COLO668 (cell line): ENCODE results near the gene ATP2C2.
"Not testable (repeated sequence)": the region's sequence is repeated elsewhere in the genome, so short reads cannot be mapped to it uniquely, and the experiment has no call there.

ENCODE experiments used
- DNase-seq: peaks from one replicate; lab custom pipeline; 2025; ENCODE audit not compliant: unreplicated experiment; lab: John Stamatoyannopoulos, UW

The ATP2C2 gene

DNA sequence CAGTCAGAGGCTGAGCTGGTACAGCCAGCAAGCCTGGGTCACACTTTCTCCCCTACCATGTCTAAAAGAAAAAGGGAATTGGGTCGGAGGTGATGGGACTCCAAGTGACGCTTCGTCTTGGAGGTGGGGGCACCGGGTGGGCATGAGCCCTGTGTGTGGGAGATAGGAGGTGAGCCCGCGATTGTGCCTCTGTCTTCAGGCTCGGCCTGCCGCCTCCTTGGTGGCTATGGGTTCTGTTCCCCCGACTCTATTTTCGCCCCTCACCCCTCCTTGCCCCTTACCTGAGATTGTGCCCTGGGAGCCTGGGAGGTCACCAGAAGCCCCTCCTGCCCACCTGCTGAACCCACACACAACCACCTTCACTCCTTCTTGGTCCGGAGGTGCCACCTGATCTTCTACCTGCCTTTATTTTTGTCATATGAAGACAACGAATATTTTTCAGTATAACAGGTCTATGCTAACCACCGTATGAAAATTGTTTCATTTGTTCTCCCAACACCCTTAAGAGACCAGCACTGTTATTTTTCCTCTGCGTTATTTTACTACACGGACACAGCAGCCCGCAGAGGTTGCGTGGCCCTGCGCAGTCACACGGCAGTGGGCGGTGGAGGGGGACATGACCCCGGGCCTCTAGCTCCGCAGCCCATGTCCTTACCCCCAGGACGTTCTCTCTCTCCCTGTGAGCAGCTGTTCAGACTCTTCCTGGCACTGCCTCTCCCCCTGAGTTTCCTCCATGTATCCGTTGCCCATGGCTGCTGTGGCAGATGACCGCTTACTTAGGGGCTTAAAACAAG, 49.9 kb downstream of the ATP2C2 start:
- DNase-seq = no peak

DNA sequence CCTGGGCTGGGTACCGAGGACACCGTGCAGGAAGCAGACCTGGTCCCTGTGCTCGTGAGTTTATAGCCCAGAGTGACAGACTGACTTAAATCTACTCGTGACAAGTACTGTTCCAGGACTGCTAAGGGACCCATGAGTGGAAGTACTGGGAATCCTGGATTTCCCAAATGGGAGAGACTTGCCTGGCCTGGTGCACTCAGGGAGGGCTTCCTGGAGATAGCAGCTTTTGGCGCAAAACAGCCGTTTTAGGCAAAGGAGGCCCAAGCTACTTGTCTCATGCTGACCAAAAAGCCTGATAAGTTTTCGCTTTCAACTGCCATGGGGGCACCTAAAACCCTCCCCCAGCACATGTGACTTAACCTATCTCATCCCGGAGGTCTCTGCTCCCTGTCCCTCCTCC, 51.4 kb downstream of the ATP2C2 start:
- no peak for DNase-seq

DNA sequence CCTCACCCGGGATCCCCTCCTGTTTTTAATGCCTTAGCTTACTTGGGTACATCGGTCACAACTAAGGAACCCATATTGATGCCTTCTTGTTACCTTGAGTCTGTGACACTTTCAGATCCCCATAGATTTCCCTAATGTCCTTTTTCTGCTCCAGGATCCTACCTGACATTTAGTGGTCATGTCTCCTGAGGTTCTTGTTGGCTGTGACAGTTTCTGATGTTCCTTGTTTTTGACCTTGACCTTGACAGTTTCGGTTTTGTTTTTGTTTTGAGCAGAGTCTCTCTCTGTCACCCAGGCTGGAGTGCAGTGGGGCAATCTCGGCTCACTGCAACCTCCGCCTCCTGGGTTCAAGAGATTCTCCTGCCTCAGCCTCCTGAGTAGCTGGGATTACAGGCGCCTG, 52.2 kb downstream of the ATP2C2 start:
- DNase-seq = not testable (repeated sequence)

DNA sequence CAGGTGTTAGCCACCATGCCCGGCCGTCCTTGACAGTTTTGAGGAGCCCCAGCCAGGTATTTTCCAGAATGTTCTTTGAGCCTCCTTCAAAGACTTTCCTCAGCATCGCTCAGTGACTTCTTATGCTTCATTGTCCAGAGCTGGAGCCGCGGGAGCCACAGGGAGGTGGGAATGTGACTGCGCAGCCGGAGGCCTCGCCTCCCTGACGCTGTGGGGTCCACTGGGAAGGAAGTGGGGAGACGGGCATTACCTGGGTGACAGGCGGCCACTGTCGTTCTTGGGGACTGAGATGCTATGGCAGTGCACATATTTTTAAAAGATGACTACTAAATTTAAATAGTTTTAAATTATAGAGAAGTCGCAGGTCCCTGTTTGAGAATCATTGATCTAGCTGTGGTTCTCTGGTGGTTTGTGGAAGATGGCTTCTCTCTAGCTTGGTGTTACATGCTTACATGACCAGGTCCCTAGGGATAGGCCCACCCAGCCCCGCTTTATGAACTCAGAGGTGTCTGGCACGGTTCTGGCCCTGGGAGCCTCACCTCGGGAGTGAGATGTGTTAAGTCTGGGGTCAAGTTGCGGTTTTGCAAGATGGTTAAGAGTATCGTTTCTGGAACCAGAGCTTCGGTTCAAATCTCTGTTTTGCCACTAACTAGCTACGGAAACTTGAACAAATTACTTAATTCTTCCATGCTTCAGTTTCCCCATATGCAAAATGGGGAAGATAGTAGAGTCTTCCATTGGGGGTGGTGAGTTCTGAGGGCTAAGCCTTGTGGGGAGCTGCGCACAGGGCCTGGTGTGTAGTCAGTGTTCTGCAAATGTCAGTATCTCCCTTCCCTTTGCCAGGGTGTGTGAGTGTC, 53.0 kb downstream of the ATP2C2 start:
- DNase-seq = no peak

DNA sequence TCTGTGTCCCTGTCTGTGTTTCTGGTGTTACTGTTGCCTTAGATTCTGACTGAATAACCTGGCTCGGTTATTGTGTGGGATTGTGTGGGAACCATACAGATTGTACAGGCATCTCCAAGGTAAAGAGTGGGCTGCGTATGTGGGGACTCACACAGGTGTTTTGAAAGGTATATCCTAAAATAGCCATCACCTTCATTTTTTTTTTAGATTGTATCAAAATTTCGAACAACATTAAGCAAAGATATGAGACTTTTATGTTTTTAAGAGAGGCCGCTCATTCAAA, 53.5 kb downstream of the ATP2C2 start:
- DNase-seq = no peak

DNA sequence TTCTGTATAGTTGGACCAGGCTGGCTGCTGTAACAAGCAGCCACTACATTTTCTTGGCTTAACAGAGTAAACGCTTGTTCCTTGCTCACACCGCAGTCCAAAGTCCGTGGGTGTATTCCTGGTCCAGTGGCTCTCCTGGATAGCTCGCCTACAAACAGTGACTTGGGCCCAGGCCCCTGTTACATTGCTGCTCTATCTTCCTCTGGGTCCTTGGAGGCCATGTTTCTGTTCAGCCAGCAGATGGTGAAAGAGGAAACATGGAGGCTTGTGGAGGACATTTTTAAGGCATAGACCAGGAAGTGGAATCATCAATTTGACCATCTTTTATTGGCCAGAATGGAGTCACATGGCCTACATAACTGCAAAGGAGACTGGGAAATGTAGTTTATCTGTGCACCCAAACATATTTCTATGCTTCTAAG, 55.1 kb downstream of the ATP2C2 start:
- DNase-seq = no peak

DNA sequence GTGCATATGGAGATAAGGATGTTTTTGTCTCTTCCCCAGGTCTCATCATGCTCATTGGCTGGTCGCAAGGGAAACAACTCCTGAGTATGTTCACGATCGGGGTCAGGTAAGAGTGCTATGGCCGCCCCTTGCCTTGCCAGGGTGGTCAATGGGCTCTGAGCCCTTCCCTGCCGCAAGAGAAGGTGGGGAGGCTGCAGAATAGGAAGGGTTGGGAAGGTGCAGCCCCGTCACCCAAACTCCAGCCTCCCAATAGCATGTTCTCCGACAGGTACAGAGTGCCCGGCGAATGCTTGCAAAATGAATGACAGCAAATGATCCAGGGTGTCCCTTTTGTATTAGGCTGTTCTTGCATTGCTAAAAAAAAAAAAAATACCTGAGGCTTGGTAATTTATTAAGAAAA, 57.4 kb downstream of the ATP2C2 start:
- no peak for DNase-seq

DNA sequence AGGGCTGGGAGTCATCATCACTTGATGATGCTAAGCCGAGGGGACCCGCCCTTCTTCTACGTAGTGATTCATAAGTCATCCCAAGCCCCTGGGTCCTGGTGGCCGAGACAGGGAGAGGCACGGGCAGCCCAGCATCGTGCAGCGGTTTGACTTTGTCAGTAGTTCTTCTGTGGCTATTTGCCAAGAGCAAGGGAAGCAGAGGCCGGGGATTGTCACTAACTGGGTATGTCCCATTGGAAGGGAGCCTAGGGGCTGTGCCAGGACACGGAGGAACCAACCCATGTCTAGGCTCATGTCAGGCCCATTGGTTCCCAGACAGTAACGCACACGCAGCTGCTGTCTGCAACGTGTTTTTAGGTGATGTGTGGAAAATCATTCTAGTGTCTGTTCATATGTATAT, 58.5 kb downstream of the ATP2C2 start:
- no peak for DNase-seq

DNA sequence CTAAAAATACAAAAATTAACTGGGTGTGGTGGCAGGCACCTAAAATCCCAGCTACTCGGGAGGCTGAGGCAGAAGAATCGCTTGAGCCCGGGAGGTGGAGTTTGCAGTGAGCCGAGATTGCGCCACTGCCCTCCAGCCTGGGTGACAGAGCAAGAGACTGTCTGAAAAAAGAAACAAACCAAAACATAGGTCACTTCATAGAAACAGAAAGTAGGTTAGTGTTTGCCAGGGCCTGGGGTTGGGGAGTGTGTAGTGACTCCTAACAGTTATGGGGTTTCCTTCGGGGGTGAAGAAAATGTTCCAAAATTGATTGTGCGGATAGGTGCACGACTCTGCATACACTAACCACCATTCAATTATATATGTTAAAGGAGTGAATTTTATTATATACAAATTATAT, 59.2 kb downstream of the ATP2C2 start:
- no peak for DNase-seq

DNA sequence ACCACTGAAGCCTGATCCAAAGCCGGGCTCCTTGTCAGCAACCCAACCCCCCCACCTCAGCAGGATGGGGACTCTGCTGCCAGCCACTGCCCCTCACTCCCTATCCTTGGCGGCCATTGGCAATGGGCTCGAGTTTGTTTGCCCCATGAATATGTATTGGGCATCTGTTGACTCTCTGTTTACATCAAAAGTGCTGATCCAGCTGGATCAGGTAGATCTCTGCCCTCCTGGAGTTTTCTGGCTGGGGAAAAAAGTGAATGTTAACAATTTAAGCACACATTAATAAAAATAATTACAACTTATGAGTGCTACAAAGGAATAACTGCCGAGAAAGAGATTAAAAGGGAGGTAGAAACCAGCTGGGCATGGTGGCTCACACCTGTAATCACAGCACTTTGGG, 62.5 kb downstream of the ATP2C2 start:
- DNase-seq = no peak

DNA sequence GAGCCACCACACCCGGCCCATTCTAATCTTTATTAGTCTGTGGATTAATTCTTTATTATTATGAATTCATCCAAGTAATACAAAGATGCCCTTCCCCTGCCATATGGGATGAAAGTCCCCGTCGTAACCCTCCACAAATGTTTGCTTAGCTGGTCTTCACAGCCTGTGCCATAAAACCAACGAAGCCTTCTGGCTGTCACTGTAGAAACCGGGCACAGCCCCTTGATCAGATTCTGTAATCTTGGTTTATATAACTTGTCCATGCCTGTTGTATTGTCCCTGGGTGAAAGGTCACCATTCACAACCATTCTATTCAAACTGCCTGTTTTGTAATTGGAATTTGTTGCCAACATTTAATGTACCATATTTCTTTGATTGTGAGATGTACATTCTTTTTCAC, 66.5 kb downstream of the ATP2C2 start:
- DNase-seq = peak; percentile 18

DNA sequence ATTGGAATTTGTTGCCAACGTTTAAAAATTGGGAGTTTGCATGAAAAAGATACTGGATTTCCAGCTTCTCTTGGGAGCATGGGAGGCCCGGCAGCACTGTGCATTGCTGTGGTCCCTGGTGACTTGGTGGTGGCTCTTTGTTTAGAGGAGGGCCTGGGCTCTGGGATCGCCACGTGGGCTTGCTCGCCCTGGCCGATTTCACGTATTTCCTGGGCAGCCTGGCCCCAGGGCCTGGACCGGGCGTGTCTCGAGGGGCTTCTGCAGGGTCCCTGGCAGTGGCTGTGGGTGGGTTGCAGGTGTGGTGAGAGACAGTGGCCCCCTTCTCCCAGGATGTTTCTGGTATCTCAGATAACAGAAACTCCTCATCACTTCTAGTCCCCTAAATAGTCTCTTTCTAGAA, 67.9 kb downstream of the ATP2C2 start:
- DNase-seq = no peak

DNA sequence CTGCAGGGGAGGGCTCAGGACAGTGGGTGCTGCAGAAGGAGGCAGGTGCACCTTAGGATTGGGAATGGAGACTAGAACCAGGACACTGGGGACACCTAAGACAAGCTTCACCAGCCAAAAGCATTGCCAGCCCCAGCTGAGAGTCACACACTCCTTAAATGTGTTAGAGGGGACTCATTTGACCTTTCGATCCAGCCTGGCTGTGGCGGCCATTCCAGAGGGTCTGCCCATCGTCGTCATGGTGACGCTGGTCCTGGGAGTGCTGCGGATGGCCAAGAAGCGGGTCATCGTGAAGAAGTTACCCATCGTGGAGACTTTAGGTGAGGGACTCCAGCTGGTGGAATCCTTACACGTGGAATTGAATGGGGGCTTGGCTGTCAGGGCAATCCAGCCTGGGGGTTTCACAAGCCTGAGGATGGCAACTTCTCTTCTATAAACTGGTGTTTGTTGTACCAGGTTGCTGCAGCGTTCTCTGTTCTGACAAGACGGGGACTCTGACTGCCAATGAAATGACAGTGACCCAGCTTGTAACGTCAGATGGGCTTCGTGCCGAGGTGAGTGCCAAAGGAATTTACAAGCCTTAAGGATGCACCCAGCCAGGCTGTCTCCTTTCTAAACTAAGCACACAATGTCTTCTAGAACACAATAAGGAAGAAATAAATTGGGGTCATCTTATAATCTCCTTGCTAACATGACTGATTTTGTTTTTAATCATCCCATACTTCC, 70.8 kb downstream of the ATP2C2 start:
- DNase-seq = no peak

DNA sequence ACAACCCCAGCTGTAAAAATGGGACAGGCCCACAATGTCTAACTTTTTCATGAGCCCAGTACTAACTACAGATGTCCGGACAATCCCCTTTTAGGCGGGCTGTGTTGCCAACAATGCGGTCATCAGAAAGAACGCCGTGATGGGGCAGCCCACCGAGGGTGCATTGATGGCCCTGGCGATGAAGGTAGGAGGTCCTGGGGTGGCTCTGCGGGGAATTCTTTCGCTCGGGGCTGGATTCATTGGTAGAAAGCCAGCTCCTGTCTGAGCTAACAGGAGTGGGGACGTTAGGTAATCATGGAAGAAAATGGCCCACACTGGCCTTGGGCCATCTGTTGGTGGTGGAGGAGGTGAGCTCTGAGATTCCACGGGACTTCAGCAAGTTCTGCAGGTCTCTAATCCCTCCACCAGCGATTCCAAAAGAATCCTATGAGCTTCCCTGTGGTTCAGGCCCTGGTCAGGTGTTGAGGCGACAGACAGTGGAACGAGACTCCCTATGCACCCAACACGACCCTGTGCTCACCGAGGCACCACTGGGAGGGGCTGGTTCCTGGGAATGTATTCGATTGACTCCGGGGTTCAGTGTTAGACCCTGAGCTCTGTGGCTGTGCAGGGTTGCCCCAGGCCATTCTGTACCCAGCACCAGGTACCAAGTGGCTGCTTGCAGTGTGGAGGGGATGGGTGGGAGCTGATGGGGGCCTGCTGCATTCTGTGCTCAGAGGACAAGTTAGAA, 74.2 kb downstream of the ATP2C2 start:
- DNase-seq = no peak

DNA sequence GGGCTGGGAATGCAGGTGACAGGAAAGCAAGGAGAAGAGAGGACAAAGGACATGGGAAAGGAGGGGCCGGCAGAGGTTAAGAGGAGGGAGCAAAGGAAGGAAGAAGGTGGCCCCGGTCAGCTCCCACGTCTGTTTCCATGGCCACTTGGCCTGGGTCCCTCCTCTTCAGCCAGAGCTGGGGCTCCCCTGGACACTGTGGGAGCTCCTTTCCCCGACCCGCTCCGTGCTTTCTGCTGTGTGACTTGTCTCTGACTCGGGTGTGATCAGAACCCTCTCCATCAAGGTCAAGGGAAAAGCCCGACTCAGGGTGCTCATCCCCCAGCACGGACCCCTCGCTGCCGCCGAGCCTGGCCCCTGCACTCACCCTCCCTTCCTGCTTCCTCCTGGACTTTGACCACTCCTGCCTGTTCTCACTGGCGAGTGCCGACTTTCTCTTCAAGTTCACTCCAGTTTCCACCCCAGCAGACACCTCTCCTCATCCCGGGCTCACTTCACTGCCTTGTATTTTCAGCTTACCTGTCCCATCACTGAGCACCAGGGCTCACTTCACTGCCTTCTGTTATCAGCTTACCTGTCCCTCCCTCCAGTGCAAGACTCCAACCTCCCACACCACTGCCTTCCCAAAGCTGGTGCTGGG, 74.9 kb downstream of the ATP2C2 start:
- DNase-seq = no peak

DNA sequence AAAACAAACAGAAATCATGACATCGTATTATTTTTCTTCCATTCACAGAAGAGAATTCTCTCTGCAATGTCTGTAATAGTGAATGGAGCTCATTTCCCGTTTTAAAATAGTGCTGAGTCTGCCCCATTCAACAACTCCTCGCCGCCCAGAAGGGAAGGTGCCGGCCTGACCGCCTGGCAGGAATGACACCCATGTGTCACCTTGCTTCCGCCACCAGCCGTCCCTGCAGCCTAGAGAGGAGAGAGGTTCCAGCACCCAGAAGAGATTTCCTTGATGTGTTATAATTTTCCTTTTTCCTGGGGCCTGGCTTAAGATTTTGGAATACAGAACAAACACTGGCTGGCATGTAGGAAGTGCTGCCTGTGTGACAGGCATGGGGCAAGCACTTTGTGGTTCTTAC, 76.1 kb downstream of the ATP2C2 start:
- DNase-seq = no peak

DNA sequence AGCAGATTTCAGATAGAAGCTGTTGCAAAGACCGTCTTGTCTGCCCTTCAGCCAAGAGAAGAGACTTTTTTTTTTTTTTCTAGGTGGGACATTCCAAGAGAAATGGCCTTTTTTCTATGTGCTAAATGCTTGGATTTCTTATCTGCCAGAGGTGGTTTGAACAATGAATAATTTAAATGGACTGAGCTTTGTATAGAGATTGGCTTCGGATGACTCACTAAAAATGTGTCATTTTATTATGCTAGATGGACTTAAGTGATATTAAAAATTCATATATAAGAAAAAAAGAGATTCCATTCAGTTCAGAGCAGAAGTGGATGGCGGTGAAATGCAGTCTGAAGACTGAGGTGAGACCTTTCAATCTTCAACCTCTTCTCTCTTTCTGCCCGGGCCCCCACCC, 77.7 kb downstream of the ATP2C2 start:
- DNase-seq = no peak

DNA sequence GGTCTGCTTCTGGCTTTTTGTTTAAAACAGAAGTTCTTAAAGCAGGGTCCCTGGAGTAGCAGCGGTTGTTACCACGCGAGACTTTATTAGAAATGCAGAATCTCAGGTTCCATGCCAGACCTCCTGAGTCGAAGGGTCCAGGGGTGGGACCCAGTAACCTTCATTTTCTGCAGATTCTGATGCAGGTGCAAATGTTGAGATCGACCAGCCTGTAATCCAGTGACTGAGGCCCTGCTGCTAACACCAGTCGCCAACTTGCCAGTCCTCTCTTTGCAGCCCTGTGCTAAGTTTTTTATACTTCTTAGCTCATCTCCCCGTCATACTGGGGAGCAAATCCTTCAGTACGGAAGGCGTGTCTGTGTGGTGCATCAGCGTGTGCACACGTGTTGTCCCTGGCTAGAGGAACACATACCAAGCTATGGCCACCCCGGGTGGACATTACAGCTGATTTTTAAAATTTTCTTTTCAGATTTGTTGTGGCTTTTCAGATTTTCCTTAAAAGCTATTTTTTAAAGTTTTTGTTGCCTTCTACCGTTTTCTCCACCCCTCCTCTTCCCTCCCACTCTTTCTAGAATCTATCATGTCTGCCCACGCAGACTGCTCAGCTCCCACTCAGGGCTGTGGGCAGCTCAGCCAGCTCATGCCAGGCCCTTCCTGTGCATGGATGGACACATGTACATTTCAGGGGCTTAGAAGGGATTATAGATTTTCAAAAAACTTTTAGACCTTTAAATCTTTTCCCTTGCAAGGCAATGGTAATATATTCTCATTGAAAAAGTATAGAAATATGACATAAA, 78.5 kb downstream of the ATP2C2 start:
- no peak for DNase-seq

DNA sequence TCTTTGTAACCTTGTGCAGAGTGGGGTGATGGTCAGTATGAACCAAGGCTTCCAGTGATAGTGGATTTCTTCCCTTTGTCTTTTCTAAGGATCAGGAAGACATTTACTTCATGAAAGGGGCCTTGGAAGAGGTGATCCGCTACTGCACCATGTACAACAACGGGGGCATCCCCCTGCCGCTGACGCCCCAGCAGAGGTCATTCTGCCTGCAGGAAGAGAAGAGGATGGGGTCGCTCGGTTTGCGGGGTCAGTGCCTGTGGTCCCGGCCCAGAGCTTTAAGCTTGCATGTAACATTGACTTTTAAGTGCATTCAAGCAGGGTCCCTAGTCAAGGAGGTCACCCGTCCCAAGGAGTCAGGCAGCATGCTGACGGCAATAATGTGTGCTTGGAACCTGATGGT, 80.1 kb downstream of the ATP2C2 start:
- DNase-seq = no peak
